Hepatic stellate cell (primary cell): ENCODE measurements around the gene REC8.

Source experiments
- DNase-seq: peaks from one replicate; pipeline ENCODE4 v3.0.0; 2011; ENCODE audit warnings: low spot score

Gene REC8

GRCh38 chr14:24171422-24172260, at the start of gene REC8:
Gene REC8 (plus strand): TSS chr14:24172080. CDS start chr14:24172553, 473 bp downstream.
- DNase-seq: no peak

GRCh38 chr14:24122416-24122815, 49.5 kb upstream of the REC8 start:
- no peak for DNase-seq

- no peak for DNase-seq
Observed at GRCh38 chr14:24122898-24123297, 49.0 kb upstream of the REC8 start.

- DNase-seq: no peak
Observed at GRCh38 chr14:24123424-24124417, 48.2 kb upstream of the REC8 start.

- DNase-seq: no peak
Observed at GRCh38 chr14:24126939-24127338, 44.9 kb upstream of the REC8 start.

- no peak for DNase-seq
Observed at GRCh38 chr14:24127673-24128072, 44.2 kb upstream of the REC8 start.

GRCh38 chr14:24129410-24129998, 42.4 kb upstream of the REC8 start:
- DNase-seq: no peak

GRCh38 chr14:24130380-24130716, 41.5 kb upstream of the REC8 start, which contains the start of gene FITM1:
Gene FITM1 (plus strand): TSS chr14:24130659. CDS start chr14:24131564, 905 bp downstream.
- DNase-seq: no peak

- no peak for DNase-seq
Observed at GRCh38 chr14:24130717-24131548, 40.9 kb upstream of the REC8 start.

GRCh38 chr14:24131549-24131966, 40.3 kb upstream of the REC8 start:
- DNase-seq: no peak

- no peak for DNase-seq
Observed at GRCh38 chr14:24132061-24132685, 39.7 kb upstream of the REC8 start.

GRCh38 chr14:24132976-24133375, 38.9 kb upstream of the REC8 start:
- no peak for DNase-seq

- DNase-seq: no peak
Observed at GRCh38 chr14:24133735-24134134, 38.1 kb upstream of the REC8 start.

GRCh38 chr14:24135584-24135833, 36.4 kb upstream of the REC8 start:
- peak; percentile 22 for DNase-seq

GRCh38 chr14:24135834-24136683, 35.8 kb upstream of the REC8 start, which contains the start of gene PSME1:
Gene PSME1 (plus strand): TSS chr14:24136194. CDS start chr14:24136263, 69 bp downstream.
- DNase-seq: peak; percentile 96

GRCh38 chr14:24136684-24137528, 35.0 kb upstream of the REC8 start:
- no peak for DNase-seq

GRCh38 chr14:24137529-24138395, 34.1 kb upstream of the REC8 start:
- no peak for DNase-seq
